Lung microvascular endothelial cell (primary cell): ENCODE results near the gene NPBWR2. TPM values are rescaled to one million over a fixed set of nuclear protein-coding genes. Genes with fewer than 3 reads are reported as not detected.

Source experiments
- DNase-seq, 2 donors: peaks; one replicate each; pipeline versions ENCODE4 v3.0.0 to v3.0.0-alpha.2; 2010; ENCODE audit warnings: low read depth in 2 of 2
- total RNA-seq: library from RNA; depleted of rRNA; stranded (reverse); fragments of >200 nt; gene quantifications from 2 replicates; pipeline ENCODE4 v1.2.1, GENCODE V29; 2014

NPBWR2 gene
- total RNA-seq, 1 donor from 2014 or later, result not detected

DNA sequence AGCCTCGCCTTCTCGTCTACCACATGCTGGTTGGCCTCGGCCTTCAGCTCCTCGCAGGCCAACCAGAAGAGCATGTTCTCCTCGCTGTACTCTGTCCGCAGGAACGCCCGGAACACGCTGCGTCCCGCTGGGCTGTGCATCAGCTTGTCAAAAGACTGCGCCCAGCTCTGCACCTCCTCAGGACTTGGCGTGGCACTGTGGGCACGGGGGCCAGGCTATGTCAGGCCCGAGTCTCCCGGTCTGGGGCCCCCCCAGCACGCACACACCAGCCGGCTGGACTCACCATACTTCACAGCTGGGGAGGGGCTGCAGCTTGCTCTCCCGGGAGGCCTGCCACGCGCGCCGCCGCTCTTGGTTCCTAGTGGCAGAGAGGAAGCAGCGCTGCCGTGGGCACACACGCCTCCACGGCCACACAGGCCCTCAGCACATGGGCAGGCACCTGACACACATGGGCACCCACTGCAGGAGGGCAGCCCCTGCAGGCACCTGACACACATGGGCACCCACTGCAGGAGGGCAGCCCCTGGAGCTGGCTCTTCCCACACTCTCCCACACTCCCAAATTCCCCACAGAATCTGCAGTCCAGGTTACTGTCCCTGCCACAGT, 33.1 kb downstream of the NPBWR2 start:
- DNase-seq, result no peak

DNA sequence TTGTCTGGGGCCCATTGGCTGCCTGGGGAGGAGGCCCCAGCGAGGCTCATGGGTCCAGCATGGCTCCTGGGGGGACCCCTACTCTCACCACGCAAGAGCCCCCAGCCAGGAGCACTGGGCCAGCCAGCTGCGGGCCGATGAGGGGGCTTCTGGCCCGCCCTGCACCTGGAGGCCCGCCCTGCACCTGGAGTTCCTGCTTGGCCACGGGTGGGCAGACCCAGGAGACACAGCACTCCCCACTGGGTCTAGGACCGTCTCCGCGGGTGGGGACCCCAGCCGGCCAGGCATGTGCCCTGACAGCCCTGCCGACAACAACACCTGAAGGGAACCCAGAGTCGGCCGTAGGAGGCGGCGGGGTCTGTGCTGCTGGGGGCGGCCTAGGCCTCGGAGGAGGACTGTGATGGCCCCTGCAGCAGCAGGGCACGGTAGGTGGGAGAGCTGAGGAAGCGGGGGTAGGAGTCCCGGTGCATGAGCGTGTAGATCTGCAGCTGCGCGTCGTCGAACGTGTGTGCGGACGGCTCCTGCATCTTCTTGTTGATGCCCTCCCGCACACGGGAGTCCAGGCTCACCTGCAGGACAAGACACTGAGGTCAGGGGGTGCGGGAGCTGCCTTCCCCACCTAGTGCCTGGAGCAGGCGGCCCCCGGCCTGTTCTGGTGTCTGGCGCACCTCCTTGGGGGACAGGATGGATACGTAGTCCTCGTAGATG, 33.7 kb downstream of the NPBWR2 start:
- no peak for DNase-seq

DNA sequence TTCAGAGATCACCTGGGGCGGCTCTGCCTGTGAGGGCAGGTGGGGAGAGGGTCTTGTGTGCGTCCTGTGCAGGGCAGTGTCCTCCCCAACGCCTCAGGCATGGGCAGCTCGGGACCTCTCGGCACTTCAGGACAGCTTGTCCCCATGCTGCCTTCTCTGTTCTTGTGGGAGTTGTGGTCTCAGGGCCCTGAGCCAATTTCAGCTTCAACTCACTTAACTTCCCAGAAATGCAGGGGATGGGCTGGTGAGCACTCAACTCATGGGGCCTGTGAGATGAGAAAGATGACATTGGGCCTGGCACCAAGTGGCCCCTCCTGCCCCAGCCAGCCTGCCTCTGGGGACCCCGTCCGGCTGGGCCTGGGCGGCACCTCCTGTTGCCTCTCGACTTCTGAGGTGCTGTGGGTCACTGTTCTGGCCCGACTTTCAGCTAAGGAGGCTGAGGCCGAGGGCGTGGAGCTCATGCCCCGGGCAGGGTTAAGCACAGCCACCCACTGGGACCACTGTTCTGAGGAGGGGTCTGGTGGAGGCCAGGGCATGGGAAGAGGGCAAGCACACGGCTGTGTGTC, 34.8 kb downstream of the NPBWR2 start:
- DNase-seq, result no peak

DNA sequence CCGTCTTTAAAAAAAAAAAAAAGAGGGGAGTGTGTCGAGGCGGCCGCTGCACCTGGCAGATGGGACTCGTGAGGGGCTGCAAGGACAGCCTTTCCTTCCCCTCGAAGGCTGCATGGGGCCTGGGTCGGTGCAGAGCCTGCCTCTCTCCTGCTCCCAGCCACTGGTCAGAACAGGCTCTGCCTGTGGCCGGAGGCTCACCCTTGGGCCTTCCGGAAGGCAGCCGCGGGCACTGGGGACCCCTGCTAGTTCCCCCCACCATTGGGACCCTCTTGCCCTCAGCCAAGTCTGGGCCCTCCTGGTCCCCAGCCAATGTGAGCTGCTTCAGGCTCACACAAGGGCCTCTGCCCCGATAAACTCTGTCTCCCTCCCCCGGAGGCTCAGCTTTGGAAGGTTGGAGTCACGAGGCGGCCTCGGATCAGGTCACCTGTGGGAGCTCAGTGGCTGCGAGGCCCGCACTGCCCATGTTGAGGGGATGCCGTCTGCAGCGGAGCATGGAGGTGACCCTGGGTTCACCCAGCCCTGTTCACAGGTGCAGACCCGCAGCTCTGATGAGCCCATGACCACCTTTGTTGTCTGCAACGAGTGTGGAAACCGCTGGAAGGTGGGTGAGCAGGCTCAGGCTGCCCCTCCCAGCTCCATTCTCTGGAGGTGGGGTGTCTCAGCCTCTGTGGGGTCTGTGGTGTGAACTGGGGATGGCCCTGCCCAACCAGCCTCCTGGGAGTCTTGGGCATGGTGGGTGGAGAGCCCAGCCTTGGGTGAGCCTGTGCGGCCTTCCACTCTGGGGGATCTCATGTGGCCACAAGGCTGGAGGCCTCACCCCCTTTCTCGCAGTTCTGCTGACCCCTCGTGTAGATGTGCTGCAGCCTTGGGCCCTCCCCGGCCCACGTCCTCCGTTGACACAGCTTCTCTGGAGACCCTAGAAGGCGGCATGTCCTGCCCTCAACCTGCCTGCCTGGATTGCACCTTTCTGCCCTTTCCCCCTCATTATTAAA, 35.7 kb downstream of the NPBWR2 start:
- DNase-seq, result no peak

DNA sequence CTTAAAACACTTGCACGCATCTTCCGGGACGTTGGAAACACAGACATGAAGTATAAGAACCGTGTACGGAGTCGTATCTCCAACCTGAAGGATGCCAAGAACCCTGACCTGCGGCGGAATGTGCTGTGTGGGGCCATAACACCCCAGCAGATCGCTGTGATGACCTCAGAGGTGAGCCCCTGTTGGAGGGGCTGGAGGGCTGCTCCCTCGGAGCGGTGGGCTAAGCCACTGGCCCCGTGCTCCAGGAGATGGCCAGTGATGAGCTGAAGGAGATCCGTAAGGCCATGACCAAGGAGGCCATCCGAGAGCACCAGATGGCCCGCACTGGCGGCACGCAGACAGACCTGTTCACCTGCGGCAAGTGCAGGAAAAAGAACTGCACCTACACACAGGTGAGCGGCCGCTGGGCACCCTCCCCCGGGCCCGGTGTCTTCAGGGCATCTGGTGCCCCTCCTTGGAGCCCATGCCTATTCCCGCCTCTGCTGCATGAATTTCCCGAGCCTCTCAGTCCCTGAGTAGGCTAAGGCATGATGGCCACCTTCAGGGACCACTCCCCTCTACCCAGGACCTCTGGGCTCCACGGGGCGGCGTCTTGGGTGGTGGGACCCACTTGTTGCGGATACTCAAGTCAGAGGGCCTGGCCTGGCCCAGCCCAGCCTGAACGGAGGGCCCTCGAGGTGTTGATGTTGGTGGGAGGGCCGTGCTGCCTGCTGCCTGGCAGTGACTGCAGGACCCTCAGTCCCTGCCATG, 36.9 kb downstream of the NPBWR2 start:
- no peak for DNase-seq

DNA sequence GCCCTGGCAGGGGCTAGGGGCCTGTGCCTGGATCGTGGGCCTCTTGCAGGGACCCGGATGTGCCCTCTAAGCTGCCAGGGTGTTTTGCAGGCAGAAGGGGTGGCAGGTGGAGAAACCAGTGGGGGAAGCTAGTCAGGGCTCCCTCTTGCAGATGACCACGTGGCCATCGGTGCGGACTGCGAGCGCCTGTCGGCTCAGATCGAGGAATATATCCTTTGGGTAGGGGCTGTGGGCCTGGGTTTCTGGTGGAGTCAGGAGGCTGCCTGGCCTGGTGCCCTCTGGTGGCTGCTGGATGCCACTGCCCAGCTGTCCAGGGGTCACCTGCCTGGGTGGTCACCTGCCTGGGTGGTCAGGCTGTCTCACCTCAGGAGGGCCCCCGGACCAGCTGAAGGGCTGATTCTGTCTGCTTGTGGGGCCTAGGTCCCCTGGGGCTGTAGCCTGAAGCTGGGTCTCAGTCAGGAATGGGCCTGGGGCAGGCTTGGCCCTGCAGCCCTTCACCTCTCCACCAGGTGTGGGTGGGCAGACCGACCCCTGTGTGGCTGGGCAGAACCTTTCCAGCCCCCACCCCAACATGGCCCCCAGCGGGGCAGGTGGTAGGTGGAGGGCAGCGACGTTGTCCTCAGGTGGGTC, 37.6 kb downstream of the NPBWR2 start:
- peak in 1 of 2 donors; percentile 71 for DNase-seq

DNA sequence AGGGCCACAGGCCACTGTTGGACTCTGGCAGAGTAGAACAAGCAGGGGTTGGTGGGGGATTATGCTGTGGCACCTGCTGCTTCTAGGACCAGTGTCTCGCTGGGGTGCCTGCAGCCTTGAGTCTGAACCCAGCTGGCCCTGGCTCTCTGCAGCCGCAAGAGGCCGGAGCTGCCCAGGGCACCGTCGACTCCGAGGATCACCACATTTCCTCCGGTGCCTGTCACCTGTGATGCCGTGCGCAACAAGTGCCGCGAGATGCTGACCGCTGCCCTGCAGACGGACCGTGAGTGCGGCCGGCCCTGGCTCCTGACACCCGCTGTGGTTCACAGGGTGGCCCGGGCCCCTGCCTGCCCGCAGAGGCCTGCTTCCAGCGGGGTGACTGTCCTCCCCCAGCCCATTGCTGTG, 38.2 kb downstream of the NPBWR2 start:
- DNase-seq, result no peak

DNA sequence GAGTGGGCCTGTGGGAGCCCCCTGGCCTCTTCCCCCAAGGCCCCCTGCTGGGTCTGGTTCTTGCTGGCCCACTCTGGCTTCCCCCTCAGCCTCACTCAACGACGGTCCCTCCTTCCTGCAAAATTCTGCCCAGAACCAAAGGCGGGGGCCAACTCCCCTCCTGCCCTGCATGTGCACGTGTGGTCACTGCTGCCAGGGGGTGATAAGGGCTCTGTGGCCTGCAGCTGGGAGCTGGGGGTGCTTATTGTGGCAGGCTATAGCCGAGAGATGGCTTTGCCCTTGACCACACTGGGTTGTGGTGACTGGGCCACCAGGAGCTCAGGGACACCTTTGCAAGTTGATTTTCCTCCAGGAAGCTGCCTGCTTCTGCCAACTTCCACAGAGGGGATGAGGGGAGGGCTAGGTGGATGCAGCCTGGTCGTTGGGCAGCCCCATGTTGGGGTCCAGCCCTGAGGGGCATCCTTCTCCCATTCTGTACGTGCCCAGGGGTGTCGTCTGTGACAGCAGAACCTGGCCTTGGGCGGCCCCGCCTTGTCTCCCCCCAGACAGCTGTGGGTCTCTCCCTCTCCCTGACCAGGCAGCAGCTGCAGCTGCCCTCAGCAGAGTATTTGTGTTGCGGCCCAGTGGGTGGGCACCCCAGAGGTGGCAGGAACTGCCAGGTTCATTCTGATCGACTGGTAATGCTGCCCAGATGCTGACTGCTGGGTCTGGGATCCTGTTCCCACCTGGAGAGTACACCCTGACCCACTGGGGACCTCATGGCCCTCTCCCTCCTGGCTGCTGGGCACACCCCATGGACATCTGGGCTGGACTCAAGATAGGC, 38.8 kb downstream of the NPBWR2 start:
- DNase-seq, result no peak

DNA sequence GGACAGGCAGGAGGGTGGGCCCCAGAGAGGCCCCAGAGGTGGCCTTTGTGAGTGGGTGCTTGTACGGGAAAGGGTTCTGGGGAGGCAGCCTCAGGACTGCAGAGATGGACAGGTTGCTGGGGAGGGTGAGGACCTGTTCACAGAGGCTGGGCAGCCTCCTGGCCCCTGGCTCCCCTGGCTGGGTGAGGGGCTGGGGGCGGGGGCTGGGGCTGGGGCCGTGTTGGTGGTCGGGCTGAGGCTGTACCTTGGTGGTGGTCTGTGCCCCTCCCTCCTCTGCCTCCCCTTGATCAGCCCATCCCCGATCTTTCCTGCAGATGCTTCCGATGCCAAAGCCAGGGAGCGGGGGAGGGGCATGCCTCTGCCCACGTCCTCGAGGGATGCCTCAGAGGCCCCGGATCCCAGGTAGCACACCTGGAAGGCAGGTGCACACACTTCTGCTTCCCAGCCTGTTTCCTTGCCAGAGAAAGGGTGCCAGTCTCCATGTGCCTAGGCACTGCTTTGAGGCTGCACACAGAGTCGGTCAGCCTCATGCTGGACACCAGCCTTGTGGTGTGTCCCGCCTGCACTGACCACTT, 39.5 kb downstream of the NPBWR2 start:
- DNase-seq, result no peak

DNA sequence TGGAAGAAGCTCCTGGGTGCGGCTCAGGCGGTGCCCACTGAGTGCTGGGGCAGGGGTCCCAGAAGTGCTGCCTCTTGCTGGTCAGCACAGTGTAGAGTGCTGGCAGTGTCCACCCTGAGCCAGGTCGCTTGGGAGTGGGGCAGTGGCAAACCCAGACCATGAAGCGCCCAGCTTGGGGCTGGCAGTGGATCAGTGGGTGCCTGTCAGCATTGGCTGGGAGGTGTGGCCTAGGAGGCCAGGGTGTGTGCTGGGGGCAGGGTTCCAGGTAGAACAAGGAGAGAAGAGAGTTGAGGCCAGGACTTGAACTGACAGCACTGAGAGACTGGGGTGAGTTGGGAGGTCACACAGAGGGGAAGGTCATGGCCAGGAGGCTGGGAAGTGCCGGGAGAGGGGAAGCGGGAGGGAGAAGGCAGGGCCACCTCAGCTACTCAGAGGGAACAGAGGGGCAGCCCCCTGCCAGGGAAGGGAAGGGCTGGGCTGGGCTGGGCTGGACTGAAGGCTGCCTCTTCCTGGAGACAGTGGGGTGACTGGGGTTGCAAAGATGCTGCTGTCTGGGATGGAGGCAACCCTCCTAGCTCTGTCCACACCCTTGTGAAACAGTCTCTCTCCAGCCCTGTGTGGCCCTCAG, 40.2 kb downstream of the NPBWR2 start:
- DNase-seq, result no peak

DNA sequence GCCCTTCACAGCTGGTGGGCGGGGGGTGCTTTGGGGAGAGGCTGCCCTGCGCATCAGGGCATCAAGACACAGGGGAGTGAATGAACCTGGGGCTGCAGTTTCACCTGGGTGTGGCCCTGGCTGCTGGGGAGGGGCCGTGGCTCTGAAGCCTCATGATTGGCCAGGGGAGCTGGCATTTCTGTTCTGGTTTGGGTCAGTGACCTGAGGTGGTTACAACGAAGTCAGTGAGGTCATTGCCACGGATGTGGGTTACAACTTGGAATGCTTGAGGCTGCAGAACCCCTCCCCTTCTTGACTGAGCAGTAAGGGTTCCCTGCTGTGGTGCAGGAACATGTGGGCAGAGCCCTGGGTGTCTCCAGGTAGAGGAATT, 41.4 kb downstream of the NPBWR2 start:
- DNase-seq, result peak in 1 of 2 donors; percentile 51

DNA sequence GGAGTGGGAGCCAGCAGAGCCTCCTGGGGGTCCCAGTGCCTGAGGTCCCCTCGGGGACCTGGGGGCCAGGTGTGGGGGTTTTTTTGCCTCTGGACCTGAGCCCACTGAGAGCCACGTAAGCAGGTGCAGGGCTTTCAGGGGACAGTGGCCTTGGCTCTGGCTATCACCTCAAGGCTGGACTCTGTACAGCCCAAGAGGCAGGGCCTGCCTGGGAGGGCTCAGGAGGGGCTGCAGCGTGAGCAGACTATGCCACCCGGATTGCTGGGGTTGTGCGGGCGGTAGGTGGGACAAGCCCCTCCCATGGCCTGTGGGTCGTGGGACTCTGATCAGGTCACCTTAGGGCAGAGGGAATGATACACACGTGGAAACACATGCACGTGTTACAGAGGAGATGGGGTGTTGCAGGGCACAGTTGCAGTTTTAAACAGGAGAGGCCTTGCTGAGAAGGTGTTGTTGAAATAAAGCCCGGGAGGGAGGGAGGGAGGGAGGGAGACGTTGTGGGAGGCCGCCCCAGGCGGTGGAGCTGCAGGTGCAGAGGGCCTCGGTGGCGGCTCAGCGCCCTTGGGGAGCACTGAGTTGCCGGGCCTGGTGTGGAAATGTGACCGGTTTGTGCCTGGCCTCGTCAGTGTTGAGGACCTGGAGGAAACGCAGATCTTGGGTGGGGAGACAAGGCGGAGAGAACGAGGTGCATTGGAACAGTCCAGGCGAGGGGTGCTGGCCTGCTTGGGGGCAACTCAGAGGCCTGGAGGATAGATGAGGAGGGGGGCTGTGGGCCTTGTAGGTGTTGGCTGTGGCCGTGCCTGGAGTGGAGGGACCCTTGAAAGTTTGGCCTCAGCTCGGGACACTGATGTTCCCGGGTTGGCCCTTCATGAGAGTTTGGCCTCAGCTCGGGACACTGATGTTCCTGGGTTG, 42.0 kb downstream of the NPBWR2 start:
- no peak for DNase-seq

DNA sequence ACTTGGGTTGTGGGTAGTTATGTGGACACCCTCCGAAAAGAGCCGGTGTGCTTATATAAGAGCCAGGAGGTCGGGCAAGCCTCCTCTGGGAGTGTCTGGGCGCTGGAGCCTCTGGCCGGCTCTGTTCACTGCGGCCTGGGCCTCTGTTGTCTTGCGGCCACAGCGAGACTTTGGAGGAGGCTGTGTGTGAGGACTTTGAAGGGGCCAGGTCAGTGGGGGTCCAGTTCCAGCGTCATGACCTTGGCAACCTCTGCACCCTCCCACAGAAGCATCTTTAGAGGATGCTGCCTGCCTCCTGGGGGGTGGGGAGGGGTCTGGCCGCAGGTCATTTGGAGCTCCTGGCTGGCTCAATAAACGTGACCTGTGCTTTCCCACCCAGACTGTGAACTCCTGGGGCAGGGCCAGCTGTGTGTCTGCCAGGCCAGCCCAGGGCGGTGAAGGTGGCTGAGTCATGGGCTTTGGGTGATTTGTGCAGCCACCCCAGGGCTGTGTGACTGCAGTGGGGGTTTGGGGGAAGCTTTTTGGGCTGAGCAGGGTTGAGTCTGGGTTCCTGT, 43.1 kb downstream of the NPBWR2 start:
- peak in 1 of 2 donors; percentile 42 for DNase-seq

DNA sequence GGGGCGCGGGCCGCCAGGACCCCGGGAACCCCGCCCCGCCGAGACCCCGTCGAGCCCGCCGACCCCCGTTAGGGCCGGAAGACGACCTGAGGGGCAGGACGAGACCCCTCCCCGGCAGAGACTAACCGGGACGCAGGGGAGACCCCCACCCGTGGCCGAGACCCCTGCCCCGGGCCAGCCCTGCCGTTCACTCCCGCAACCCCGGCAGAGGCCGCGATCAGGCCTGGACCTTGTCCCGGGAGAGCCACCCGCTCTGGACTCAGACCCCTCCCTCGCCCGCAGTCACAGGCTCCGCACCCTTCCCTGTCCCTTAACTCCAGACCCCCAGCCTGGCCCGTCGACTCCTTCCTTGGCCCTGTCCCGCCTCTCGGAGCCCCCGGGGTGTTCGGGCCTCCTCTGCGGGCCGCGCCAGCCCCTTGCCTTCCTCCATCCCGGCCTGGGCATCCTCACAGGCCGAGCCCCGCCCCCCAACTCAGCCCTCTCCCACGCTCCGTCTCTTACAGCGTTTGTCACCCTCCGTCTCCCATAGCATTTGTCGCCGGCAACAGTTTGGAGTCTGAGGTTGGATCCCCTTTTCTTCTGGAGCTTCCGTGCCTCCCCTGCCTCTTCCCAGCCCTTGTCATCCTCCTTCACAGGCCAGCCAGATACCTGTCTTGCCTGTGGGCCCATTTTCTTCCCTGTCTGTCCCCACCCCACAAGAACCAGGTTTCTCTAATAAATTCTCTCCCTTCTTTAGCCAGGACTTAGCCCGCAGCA, 43.8 kb downstream of the NPBWR2 start:
- no peak for DNase-seq

DNA sequence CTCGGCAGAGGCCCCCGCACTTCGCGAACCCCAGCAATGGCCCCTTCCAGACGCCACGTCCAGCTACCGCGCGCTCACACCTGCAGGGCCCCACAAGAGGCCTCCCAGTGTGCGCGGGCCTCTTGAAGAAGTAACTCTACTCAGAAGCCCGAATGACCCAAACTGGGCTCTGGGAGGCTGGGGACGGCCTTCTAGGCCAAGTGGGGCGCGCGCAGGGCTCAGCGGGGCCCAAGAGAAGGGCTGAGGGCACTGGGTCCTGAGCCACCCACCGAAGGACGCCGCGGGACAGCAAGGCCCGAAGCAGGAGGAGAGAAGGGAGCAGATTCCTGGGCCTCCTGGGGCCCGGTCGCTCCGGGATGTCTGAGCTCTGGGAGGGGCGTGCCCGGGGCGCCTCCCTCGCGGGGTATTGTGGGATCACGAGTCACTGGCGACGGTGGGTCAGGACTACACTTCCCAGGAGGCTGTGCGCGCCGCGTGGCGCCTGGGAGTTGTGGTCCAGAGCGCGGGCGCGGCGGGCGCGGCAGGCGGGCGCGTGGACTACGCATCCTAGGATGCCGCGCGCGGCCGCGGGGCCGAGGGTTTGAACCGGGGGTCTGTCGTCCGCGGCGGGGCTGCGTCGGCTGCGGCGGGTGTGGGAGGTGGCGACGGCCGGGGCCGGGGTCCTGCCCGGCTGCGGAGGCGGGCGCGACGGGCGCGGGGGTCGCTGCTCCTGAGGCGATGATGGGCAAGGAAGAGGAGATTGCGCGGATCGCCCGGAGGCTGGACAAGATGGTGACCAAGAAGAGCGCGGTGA, 44.6 kb downstream of the NPBWR2 start, which contains the start of gene TCEA2:
TSS of gene TCEA2 (plus strand) at position 603 of the 793 bp plus-strand sequence. CDS start at position 718, 115 bp downstream.
- DNase-seq, result peak; percentile 96 to 97

DNA sequence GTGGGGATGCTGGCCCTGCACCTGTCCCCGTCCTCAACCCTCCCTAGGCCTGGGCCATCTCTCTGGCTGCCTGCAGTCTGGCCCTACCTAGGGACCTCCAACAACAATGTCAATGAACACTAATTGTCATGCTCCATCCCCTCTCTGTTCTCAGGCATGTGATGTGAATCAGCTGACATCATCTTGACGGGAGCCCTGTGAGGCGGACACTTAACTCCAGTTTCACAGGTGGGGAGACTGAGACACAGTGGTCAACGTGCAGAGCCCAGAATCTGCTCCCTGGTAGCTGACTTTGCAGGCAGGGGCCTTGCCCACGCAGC, 45.1 kb downstream of the NPBWR2 start:
- no peak for DNase-seq
